NB4 (cell line): ENCODE data around the gene SREBF1.
A peak's percentile ranks its signal among the peaks of the same experiment; 100 is the strongest.
"Not testable (repeated sequence)": the region's sequence is repeated elsewhere in the genome, so short reads cannot be mapped to it uniquely, and the experiment has no call there.

ENCODE experiments used
- DNase-seq: peaks from one replicate; pipeline ENCODE4 v3.0.0; 2010; ENCODE audit warnings: low read depth
- H3K4me3 ChIP-seq: one replicate; pipeline ENCODE4 v1.5.1; 2011; ENCODE audit warnings: mild to moderate bottlenecking, low read depth, low read length, moderate library complexity
- MYC ChIP-seq: IDR thresholded peaks from 2 replicates; pipeline ENCODE4 v1.6.1; 2011; ENCODE audit warnings: low read depth, low read length
- POLR2A ChIP-seq: IDR thresholded peaks from 2 replicates; pipeline ENCODE4 v1.6.1; 2011; ENCODE audit warnings: mild to moderate bottlenecking; ENCODE audit not compliant: insufficient read length; ENCODE audit errors: extremely low read depth
- TF ChIP-seq, protein P1 (sequence below): IDR thresholded peaks from one replicate; pipeline ENCODE4 v1.5.1; 2012; ENCODE audit warnings: low read depth, low read length
- TF ChIP-seq, protein P2 (sequence below): IDR thresholded peaks from 2 replicates; pipeline ENCODE4 v1.6.1; 2011; ENCODE audit warnings: low read depth, low read length

The SREBF1 gene

DNA sequence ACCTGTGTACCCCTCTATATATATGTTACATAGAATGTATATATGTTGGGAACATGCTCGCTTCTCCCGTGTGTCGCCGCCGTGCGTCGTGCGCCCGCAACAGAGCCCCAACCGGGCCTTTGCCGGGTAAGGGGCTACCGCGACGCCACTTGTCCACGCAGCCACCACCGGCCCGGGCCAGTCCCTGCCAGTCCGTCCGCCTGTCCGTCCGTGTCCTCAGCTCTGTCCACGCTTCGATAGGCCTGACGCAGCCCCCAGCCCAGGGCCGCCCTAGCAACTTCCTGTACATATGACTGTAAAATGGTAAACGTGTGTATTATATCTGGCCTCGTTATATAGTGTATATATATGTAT is 25.9 kb downstream of the SREBF1 start:
- H3K4me3 ChIP-seq: no peak overlapping the region
- no peak for DNase-seq
- TF ChIP-seq, protein P1, sequence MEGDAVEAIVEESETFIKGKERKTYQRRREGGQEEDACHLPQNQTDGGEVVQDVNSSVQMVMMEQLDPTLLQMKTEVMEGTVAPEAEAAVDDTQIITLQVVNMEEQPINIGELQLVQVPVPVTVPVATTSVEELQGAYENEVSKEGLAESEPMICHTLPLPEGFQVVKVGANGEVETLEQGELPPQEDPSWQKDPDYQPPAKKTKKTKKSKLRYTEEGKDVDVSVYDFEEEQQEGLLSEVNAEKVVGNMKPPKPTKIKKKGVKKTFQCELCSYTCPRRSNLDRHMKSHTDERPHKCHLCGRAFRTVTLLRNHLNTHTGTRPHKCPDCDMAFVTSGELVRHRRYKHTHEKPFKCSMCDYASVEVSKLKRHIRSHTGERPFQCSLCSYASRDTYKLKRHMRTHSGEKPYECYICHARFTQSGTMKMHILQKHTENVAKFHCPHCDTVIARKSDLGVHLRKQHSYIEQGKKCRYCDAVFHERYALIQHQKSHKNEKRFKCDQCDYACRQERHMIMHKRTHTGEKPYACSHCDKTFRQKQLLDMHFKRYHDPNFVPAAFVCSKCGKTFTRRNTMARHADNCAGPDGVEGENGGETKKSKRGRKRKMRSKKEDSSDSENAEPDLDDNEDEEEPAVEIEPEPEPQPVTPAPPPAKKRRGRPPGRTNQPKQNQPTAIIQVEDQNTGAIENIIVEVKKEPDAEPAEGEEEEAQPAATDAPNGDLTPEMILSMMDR: no peak
- TF ChIP-seq, protein P2, sequence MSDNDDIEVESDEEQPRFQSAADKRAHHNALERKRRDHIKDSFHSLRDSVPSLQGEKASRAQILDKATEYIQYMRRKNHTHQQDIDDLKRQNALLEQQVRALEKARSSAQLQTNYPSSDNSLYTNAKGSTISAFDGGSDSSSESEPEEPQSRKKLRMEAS: no peak
- TF ChIP-seq POLR2A (no peak), MYC (no peak)

DNA sequence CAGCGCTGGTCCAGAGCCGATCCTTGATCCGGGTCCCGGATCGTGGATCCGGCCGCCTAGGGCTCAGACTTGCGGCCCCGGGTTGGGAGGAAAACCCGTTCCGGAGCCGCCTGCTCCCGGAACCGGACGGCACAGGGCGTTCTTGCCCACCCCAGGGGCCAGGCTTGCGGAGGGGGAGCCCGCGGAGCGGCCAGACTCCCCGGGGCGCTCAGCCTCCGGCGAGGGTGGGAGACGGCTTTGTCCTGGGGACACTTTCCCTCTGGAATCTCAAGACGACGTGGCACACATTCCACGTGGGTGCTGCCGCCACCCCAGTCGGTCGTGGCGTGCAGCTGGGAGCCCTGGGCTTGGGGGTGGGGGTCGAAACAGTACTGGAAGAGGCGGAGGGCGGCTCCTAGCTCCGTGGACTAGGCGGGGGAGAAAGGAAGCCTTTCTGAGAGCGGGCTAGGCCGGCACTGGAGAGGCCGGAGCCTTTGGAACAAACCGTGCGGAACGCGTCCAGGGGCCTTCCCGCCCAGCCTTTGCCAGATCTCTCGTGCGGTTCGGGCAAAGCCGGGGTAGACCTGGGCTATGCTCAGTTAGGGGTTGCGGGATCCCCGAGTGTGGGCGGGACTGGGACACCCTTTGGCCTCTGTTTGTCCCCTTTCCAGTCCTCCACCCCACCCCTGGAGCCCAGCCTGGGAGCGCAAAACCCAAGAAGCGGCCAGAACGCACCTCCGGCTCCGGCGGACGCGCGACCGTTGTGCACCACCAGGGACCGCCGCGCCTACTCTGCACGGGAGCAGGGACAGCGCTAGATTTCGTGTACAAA is 26.5 kb downstream of the SREBF1 start:
- DNase-seq: no peak
- TF ChIP-seq MYC (no peak), POLR2A (no peak)
- TF ChIP-seq, protein P1: no peak
- TF ChIP-seq, protein P2: no peak
- no peak overlapping the region for H3K4me3 ChIP-seq

DNA sequence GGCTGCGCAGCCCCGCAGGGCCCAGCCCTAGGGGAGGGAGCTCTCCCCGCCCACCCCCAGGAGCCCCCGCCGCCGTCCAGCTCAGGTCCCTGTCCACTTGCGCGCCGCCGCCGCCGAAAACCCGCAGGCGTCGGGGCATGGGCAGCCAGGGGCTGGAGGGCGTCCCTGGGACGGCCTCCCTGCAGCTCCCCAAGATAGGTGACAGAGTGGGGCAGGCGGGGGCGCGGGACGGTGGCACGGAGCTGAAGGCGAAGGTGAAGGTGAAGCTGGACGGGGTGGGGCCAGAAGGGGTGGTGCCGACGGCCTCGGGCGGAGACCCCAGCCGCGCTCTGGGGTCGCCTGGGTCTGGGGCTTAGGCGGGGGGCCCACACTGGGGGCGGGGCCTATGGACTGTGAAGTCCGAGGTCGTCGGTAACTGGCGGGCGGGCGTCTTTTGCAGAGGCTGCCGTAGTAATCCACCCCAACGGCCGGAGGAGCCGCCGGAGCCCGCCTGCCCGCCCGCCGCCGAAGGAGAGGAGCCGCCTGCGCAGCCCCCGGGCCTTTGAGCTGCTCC is 27.2 kb downstream of the SREBF1 start:
- no peak overlapping the region for H3K4me3 ChIP-seq
- DNase-seq: no peak
- TF ChIP-seq, protein P2: no peak
- TF ChIP-seq, protein P1: no peak
- TF ChIP-seq POLR2A (no peak), MYC (no peak)

DNA sequence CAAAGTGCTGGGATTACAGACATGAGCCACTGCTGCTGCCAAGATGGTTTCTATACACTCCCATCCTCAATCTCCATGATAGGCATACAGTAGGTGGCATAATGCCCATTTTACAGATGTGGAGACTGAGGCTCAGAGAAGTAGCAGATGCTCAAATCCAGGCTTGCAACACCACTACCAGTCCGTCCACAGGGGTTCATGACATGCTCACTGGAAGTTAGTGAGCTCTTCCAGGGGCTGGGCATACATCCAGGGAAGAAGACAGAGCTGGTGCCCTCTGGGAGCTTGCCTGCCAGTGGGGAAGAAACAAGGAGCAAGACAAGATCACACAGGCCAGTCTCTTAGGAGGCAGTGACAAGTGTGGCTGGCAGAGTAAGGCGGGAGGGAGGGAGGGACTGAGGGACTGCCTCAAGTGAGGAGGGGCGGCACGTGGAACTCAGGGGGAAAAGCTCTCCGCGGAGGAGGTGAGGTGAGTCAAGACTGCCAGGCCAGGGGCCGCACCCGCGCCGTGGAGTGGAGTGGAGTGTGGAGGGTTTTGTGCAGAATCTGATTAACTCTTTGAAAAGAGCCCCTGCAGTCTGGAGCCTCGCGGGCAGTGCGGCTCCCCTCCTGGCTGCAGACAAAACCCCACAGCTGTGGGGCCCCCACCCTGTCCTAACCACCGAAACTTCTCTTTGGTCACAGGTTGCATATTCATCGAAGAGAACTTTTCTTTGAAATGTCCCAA is 27.9 kb downstream of the SREBF1 start:
- DNase-seq: peak; percentile 44
- TF ChIP-seq MYC: no peak
- TF ChIP-seq, protein P2: no peak
- TF ChIP-seq POLR2A: no peak
- no peak overlapping the region for H3K4me3 ChIP-seq

DNA sequence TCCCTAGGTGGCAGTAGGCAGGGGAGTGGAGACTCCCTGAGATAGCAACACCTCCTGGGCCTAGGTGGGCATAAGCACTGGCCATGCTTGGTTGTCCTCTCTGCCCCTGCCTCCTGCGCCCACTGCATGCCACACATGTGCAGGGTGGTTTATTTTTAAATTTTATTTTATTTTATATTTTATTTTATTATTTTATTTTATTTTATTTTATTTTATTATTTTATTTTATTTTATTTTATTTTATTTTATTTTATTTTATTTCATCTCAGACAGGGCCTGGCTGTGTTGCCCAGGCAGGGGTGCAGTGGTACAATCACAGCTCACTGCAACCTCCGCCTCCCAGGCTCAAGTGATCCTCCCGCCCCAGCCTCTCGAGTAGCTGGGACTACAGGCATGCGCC is 28.6 kb downstream of the SREBF1 start:
- not testable (repeated sequence) for H3K4me3 ChIP-seq, DNase-seq

DNA sequence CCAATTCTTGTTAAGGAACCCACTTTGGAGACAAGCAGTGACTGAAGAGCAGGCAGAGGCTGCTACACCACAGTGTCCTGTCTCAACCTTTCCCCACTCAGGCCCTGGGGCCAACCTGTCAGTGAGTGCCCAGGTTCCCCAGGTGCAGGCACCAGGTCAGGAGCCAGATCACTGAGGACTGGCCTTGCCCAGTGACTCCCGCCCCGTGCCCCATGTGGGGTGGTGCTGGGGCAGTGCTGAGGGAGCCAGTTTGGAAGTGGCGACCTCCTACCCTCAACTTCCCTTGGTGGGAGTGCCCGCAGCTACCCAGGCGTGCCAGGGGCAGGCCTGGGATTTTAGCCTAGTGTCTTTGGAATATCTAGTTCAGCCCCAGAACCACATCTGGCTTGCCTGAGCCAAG is 29.3 kb downstream of the SREBF1 start:
- DNase-seq: no peak
- no peak overlapping the region for H3K4me3 ChIP-seq
- TF ChIP-seq POLR2A: no peak
- TF ChIP-seq, protein P2: no peak
- TF ChIP-seq, protein P1: no peak
- no peak for TF ChIP-seq MYC
